Stimulated activated CD8-positive, alpha-beta memory T cell treated with anti-CD3 and anti-CD28 coated beads, Interleukin-7, amount 100 ng/mL, for 4 hours (primary cell): ENCODE results near the gene EIF2B4.
"Not testable (repeated sequence)": the region's sequence is repeated elsewhere in the genome, so short reads cannot be mapped to it uniquely, and the experiment has no call there.

ENCODE experiments used
- DNase-seq, 2 donors: peaks; one replicate each; pipeline ENCODE4 v3.0.0-alpha.2; 2020; ENCODE audit warnings: low read depth in 2 of 2

The EIF2B4 gene

DNA sequence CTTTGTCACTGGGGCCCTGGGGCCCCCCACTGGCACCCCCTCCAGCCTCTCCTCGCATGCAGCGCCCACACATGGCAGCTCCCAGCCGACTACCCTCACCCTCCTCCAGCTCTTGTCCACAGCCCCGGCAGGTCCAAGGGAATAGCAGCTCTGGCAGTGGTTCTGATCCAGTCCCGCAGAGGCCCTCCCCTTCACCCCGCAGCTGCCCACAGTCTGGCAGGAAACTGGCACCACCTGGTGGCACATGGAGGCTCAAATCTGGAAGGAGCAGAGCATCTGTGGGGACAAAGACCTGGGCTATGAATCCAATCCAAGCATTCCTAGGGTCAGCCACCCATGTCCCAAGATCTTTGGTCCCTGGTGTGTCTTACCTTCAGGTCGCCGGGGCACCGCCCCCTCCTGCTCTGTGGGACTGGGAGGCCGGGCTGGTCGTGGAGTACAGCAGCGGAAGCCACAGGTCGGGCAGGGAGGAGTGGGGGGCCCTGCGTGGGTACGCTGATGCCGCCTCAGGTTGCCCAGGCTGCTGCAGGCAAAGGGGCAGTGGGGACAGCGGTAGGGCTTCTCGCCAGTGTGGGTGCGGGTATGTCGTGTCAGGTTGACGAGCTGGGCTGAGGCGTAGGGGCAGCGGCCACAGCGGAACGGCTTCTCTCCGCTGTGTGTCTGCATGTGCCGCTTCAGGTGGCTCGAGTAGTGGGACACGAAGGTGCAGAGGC, 8.1 kb upstream of the EIF2B4 start:
- no peak for DNase-seq

DNA sequence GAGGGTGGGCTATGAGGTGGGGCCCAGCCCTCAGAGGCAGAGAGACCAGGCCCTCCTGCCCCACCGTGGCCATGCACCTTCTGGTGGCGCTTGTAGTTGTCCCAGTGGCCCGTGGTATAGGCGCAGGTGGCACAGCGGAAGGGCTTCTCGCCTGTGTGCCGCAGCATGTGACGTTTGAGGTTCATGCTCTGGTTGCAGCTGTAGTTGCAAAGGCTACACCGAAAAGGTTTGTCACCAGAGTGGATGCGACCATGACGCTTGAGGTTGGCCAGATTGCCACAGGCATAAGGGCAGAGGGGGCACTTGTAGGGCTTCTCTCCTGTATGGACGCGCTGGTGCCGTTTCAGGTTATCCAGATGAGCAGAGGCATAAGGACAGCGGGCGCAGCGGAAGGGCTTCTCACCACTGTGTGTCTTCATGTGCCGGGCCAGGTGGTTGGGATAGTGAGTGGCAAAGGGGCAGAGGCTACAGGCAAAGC, 7.5 kb upstream of the EIF2B4 start:
- no peak for DNase-seq

DNA sequence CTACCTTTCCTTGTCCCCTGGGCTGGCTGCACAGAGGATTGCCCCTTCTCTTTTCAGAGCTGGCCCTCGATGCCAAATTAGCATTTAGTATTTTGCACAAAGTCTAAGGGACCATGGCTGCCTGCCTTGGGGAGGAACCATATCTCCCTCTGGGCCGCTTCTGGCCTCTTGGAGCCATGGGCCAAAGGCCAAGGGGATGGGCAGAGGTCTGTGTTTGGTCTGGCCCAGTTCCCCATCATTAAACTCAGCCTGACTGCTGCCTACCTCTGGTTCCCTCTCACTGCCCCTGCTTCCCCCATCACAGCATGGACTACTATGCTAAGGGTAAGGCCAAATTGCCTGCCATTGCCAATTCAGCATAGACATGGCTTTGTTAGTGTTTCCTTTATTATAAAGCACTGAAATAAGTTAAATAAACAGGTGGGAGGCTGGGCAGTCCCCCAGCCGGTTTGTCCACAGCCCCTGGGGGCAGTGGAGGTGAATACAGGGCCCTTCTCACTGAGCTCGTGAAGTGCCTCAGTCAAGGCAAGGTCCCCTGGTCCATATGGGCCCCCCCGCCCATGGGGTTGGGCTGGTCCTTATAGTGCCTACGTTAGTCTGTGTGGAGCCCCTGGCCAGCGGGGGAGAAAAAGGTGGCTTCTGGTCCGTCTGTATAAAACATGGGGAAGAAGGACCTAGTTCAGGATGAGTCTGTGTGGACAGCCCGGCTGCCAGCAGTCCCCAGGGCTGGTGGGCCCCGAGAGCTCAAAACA, 6.9 kb upstream of the EIF2B4 start:
- no peak for DNase-seq

DNA sequence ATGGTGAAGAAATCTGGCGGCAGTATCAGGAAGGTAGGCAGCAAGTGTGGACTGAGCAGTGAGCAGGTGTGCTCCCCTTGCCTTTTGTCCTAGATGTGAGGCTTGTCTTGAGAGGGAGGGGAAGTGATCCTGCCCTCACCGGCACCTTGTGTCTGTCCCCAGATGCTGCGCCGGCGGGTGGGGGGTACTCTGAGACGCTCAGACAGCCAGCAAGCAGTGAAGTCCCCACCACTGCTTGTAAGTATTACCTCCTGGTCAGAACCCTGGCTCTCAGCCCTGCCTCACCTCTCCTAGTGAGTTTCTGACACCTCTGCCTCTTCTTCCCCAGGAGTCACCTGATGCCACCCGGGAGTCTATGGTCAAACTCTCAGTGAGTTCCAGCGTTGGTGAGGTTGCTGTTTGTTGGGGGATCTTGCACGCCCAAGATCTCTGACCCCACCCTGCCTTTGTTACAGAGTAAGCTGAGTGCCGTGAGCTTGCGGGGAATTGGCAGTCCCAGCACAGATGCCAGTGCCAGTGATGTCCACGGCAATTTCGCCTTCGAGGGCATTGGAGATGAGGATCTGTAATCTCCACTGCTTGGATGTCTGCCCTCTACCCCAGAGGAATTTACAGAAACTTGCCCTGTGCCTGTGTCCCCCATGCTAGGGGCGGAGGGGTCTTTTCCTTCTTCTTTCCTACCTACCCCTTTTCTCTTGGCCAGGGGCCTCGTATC, 6.2 kb upstream of the EIF2B4 start:
- DNase-seq = no peak

DNA sequence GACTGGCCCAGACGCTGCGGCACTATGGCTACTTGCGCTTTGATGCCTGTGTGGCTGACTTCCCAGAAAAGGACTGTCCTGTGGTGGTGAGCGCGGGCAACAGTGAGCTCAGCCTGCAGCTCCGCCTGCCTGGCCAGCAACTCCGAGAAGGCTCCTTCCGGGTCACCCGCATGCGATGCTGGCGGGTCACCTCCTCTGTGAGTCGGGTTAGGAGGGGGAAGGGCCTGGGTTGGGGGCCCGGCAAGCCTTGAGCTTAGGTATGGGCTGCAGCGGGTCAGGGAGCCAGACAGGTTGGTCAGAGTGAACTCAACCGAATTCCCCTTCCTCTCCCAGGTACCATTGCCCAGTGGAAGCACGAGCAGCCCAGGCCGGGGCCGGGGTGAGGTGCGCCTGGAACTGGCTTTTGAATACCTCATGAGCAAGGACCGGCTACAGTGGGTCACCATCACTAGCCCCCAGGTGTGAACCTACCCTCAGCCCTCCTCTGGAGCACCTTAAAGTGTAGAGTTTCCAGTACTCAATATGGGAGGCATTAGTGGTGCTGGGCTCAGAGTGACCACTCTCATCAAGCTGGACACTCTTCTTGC, 5.5 kb upstream of the EIF2B4 start:
- DNase-seq = no peak

DNA sequence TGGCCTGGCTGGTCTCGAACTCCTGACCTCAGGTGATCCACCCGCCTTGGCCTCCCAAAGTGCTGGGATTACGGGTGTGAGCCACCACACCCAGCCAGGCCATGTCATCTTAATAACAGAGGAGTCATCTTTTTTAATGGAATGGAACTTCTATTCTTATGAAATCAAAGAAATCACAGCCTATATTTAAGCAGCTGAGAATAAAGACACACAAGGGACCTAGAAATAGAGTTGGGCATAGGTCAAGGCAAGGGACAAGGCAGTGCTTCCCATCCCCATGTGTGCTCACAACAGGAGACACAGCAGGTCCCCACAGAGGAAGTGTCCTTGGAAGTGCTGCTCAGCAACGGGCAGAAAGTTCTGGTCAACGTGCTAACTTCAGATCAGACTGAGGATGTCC, 3.4 kb upstream of the EIF2B4 start:
- no peak for DNase-seq

DNA sequence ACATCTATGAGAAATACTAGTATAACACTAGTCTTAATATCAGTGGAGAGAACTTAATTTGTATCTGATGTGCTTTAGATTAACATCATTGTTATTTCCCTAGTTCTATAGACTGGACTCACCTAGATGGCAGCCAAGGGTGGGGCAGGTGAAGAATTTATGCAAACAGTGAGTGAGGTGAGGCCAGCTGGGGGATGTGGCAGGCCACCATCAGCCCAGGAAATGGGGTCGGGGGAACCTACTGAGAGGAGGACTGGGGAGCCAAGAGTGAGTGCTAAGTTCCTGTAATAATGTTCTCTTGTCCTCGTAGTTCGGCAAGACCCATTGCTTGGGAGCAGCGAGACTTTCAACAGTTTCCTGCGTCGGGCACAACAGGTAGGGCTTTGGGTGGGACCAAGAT, 2.8 kb upstream of the EIF2B4 start:
- DNase-seq = no peak

DNA sequence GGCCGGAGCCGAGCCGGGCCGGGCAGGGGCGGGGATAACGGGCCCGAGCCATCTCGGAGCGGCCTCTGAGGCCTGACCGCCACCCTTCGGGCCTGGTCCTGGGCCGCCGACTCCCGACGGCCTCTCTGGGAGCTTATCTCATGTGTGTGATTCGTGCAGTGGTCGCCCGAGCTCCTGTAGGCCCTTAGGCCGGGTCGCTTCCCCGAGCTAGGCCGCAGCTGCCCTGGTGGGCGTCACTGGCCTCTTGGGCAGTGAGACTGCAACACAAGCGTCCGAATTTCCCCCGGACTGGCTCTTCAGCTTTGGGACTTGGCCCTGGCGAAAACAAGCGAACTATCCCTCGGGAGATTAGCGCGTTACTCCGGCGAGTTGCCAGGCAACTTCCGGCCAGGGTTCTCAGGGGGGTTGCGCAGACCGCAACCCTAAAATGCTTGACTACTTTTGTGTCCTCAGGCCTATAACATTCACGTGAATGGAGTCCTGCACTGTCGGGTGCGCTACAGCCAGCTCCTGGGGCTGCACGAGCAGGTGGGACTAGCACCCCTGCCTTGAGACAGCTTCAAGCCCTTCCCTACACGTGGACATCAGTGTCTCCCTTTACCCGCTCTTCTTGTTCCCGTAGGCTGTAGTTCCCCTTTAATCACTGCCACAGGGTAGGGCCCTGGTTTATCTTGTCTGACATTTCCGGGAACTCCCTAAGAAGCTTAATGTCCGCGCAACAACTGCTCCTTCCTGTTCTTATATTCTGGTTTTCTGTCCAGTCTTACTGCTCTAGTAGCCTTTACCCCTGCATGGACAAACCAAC, 880 bp upstream of the EIF2B4 start:
- DNase-seq = no peak

DNA sequence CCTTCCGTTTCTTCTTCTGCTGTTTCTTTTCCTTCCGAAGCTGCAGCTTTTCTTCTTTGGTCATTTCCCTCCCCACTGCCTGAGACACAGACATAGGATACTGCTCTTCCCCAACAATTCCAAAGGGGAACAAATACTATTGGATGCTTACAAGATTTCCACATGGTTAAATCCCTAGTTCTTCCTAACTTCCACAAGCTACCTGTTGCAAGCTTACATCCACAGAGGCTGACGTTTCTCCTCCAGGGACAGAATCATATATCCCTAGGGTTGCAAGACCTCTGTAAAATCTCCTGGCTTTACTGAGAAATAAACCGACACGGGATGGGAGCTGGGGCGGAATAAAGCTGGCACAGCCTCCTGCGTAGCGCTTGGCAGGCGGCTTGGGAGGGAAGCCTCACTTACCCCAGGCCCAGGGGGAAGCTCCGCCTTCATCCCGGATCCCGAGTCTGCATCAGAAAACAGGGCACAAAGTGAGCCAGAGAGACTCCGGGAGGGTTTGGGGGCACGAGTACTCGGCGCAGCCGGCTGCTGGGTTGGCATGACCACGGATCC, 590 bp downstream of the EIF2B4 start:
- no peak for DNase-seq

DNA sequence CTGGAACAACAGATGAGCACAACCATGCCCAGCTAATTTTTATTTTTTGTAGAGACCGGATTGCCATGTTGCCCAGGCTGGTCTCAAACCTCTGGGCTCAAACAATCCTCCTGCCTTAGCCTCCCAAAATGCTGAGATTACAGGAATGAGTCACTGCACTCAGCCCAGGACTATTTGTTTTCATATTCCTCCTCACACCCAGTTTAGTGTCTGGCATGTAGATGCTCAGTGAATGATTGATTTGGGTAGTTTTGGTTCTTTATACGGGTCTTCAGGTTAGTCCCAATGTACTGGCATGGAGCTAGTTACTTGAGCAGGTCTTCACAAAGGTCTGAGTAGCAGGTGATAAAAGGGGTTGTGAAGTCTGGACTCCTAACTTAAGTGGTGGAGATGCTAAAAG, 6.2 kb downstream of the EIF2B4 start:
- DNase-seq = no peak

DNA sequence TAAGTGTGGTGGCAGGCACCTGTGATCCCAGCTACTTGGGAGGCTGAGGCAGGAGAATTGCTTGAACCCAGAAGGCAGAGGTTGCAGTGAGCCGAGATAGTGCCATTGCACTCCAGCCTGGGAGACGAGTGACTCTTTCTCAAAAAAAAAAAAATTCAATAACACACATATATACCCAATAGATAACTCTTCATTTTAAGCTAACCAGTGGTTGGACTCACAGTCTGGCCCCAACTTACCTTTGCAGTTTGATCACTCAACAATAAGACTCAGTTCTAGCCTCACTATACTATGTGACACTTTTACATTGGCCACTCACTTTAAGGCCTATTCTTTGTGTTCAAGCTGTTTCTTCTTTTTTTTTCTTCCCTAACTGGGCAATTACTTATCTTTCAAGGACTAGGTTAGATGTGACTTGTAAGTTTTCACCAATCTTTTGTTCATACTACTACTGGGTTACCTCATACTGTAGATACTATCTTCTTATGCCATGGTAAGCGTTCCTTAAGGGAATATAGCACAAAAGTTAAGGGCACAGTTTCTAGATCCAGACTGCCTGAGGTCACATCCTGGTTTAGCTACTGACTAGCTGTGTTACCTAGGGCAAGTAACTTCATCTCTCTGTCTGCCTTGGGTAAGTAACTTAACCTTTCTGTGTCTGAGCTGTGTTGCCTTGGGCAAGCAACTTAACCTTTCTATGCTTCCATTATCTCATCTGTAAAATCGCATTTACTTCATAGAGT, 7.3 kb downstream of the EIF2B4 start:
- DNase-seq = no peak

DNA sequence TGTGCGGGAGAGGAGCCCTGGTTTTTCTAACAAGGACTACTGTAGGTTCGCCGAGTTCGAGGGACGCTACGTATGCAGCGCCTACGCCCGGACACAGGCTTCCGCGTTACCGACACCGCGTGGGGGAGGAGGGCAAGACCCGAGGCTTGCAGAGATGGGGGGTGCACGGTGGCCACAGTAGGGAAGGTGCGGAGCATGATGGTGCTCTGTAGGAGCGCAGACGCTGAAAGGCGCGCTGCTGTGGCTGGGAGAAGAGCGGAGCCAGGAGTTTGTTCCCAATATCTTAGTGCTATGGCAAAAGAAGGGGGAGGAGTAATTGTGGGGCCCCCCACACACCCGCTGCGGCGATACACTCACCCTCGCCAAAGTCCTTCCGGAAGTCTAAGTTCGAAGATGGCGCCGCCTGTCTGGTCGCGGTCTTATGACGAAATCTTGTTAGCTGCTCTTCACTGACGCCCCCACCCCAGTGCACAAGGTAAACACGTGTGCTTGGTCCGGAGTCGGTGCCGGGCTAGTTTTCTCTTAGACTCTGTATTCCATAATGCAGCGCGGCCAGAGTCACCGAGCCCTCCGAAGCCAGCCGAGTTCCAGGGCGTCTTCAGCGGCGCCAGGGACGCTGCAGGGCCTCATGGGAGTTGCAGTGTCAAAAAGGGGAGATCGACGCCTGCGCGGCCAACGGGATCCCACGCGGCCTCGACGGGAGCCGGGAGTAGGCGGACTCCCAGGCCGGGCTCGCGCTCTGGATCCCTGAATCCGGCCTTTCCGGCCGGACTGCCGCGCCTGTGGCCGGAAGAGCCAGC, 13.6 kb downstream of the EIF2B4 start, which contains the start of gene GTF3C2:
Gene GTF3C2, minus strand, starts transcription at position 383 of the 800 bp plus-strand sequence. CDS start 13,210 bp downstream, outside the sequence.
- DNase-seq = peak; percentile 90 to 93

DNA sequence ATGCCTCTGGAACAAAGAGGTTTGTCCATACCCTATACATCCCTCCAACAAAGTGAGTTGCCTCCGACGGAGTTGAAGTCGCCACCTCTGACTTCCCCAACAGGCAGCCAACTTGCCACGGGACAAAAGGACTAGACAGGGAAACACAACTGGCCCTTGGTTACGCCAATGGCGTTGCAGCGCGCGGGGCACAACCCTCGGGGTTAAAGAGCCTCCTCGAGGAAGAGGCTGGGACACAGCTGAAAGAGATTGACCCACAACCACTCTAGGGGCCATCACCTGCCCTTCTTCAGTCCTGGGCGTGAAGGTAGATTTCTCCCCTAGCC, 14.1 kb downstream of the EIF2B4 start:
- no peak for DNase-seq

DNA sequence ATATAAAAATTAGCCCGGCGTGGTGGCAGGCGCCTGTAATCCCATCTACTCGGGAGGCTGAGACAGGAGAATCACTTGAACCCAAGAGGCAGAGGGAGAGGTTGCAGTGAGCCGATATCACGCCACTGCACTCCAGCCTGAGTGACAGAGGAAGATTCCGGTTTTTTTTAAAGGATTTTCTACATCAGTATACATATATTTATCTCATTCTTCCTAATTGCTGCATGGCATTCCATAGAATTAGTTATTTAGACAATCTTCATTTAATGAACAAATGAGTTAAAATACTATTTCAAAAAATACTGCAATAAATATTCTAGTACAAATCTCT, 15.6 kb downstream of the EIF2B4 start:
- no peak for DNase-seq

DNA sequence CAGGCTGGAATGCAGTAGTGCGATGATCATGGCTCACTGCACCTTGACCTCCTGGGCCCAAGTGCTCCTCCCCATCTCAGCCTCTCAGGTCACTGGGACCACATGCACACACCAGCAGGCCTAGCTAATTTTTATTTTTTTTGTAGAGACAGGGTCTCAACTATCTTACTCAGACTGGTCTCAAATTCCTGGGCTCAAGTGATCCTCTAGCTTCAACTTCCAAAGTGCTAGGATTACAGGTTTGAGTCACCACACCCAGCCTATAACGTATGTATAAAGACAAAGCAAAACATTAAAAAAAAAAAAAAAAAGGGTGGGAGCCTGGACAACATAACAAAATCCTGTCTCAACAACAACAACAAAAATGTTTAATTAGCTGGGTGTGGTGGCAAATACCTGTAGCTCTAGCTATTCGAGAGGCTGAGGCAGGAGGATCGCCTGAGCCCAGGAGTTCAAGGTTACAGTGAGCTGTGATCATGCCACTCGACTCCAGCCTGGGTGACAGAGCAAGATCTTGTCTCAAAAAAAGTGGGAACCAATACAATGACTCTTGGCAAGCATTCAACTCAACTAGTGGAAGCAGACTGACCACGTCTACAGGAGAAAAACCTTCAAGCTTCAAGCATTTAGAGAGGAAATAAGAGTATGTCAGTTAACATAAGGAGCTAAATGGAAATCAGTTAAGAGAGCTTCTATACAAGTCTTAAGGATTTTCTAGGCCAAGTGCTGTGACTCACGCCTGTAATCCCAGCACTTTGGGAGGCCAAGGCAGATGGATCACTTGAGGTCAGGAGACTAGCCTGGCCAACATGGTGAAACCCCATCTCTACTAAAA, 16.2 kb downstream of the EIF2B4 start:
- no peak for DNase-seq

DNA sequence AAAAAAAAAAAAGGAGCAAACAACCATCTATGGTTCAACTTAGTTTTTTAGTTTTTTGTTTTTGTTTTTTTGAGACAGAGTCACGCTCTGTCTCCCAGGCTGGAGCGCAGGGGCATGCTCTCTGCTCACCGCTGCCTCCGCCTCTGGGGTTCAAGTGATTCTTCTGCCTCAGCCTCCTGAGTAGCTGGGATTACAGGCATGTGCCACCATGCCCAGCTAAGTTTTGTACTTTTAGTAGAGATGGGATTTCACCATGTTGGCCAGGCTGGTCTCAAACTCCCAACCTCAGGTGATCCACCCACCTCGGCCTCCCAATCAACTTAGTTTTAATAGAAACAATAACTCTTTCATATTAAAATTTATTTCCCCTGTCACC, 16.8 kb downstream of the EIF2B4 start:
- DNase-seq = not testable (repeated sequence)

DNA sequence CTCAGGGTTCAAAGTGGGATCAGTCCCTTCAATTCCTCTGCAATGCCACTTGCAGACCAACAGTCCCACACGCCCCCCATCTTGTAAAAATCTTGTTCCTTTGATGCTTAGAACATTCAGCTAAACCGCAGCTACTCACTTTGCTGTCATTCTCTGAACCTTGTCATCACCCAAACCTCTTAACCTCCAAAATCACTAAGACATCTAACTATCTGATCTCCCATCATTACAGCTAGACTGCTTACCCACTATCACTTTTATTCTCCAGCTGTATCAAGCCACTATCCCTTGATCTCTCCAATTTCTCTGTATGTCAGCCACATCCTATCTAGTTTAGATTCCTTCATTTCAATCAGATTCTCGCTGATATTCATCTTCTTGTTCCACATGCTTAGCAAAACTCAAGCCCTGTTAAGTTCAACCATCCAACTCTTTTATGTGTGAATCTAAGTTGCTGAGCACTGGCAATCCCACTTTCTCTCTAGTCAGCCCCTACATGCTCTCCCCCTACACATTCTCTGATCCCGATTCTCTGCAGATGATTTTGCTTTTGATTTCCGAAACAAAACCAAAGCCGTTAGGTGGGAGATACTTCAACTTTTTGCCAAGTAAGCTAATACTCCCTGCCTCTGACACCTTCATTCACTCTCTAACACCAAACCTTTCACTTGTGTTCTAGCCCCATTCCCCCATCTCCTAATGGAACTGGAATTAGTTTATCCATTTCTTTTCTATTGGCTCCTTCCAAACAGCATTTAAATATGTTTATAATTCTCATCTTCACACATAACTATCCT, 18.1 kb downstream of the EIF2B4 start:
- DNase-seq = no peak

DNA sequence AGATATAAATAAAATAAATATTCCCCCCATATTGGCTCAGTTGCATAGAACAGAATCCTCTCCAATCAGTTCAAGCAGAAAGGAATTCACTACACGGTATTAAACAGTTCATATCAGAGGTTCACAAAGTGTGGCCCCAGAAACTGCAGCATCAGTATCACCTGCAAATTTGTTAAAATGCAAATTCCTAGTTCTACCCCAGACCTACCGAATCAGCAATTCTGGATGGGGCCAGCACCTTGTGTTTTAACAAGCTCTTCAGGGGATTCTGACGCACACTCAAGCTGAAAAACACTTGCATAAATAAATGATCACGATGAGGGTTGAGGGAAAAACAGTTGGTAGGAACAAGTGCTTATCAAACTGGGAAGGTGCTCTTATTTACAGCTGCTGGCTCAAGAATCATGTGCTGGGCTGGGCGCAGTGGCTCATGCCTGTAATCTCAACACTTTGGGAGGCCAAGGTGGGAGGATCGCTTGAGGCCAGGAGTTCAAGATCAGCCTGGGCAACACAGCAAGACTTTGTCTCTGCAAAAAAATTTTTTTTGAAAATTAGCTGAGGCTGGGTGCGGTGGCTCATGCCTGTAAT, 19.9 kb downstream of the EIF2B4 start:
- no peak for DNase-seq
